Neural cell (in vitro differentiated cells): ENCODE measurements around the gene RBMS3. TPM values are rescaled to one million over a fixed set of nuclear protein-coding genes. Genes with fewer than 3 reads are reported as not detected.

Source experiments
- H2AFZ ChIP-seq: fragments of 200-600, 300-800 bp; sonication (generic), shearing (Covaris generic); 2 replicates; pipeline ENCODE4 v1.6.0; 2014; ENCODE audit warnings: low read depth, mild to moderate bottlenecking, antibody characterized with exemption, low read length, moderate library complexity
- H3F3A ChIP-seq: fragments of 200-600 bp; shearing (Covaris generic); 2 replicates; pipeline ENCODE4 v1.6.1; 2016; ENCODE audit warnings: mild to moderate bottlenecking, moderate library complexity, mixed read lengths, antibody characterized with exemption, low read length; ENCODE audit not compliant: insufficient read depth, poor library complexity, severe bottlenecking
- H3K27ac ChIP-seq: fragments of 200-600, 300-800 bp; sonication (generic), shearing (Covaris generic); 2 replicates; pipeline ENCODE4 v1.5.1; 2014; ENCODE audit warnings: mild to moderate bottlenecking, low read length, moderate library complexity
- H3K27me3 ChIP-seq: fragments of 300-800, 200-600 bp; sonication (generic), shearing (Covaris generic); 2 replicates; pipeline ENCODE4 v1.6.0; 2014; ENCODE audit warnings: mild to moderate bottlenecking, low read depth, low read length, moderate library complexity; ENCODE audit not compliant: insufficient read depth
- H3K36me3 ChIP-seq: fragments of 300-800, 200-600 bp; sonication (generic), shearing (Covaris generic); 2 replicates; pipeline ENCODE4 v1.5.1; 2014; ENCODE audit warnings: mild to moderate bottlenecking, antibody characterized with exemption, low read length, moderate library complexity; ENCODE audit not compliant: insufficient read depth
- H3K4me2 ChIP-seq: fragments of 300-800, 200-600 bp; sonication (generic), shearing (Covaris generic); 2 replicates; pipeline ENCODE4 v1.6.0; 2014; ENCODE audit warnings: mild to moderate bottlenecking, low read length
- H3K4me3 ChIP-seq: fragments of 300-800, 200-600 bp; sonication (generic), shearing (Covaris generic); 2 replicates; pipeline ENCODE4 v1.5.1; 2014; ENCODE audit warnings: mild to moderate bottlenecking, low read length, moderate library complexity
- H3K79me2 ChIP-seq: fragments of 200-600 bp; shearing (Covaris generic); replicated peaks from 2 replicates; pipeline ENCODE4 v1.6.0; 2014; ENCODE audit warnings: mild to moderate bottlenecking, low read length, moderate library complexity; ENCODE audit not compliant: insufficient read depth
- H3K9ac ChIP-seq: fragments of 300-800, 200-600 bp; sonication (generic), shearing (Covaris generic); 2 replicates; pipeline ENCODE4 v1.6.1; 2016; ENCODE audit warnings: mild to moderate bottlenecking, low read length, mixed read lengths
- H3K9me2 ChIP-seq: fragments of 200-600 bp; shearing (Covaris generic); 2 replicates; pipeline ENCODE4 v1.6.1; 2016; ENCODE audit warnings: mild to moderate bottlenecking, low read length, mixed read lengths; ENCODE audit not compliant: insufficient read depth
- H3K9me3 ChIP-seq: fragments of 200-600, 300-800 bp; sonication (generic), shearing (Covaris generic); 2 replicates; pipeline ENCODE4 v1.6.1; 2016; ENCODE audit warnings: mild to moderate bottlenecking, mixed run types, low read length, moderate library complexity, mixed read lengths
- H4K20me1 ChIP-seq: fragments of 200-600 bp; shearing (Covaris generic); 2 replicates; pipeline ENCODE4 v1.6.1; 2016; ENCODE audit warnings: mild to moderate bottlenecking, mixed run types; ENCODE audit not compliant: insufficient read depth
- CTCF ChIP-seq: fragments of 450-650 bp; IDR thresholded peaks from 2 replicates; pipeline ENCODE4 v1.5.1; 2014; ENCODE audit warnings: antibody characterized with exemption, mild to moderate bottlenecking, moderate library complexity; ENCODE audit not compliant: poor library complexity, severe bottlenecking
- EP300 ChIP-seq: fragments of 450-650 bp; conservative IDR thresholded peaks from 2 replicates; pipeline ENCODE4 v1.6.1; 2014; ENCODE audit warnings: antibody characterized with exemption, mild to moderate bottlenecking, moderate library complexity; ENCODE audit not compliant: poor library complexity, severe bottlenecking
- EZH2 ChIP-seq: fragments of 200-600, 300-800 bp; shearing (Covaris generic), sonication (generic); IDR thresholded peaks from 2 replicates; pipeline ENCODE4 v1.6.1; 2014; ENCODE audit warnings: antibody characterized with exemption, low read length, borderline replicate concordance, mild to moderate bottlenecking; ENCODE audit not compliant: insufficient read depth, poor library complexity, severe bottlenecking
- MXI1 ChIP-seq: fragments of 450-650 bp; conservative IDR thresholded peaks from 2 replicates; pipeline ENCODE4 v1.6.1; 2014; ENCODE audit warnings: antibody characterized with exemption, mild to moderate bottlenecking; ENCODE audit not compliant: poor library complexity, severe bottlenecking
- POLR2AphosphoS5 ChIP-seq: IDR thresholded peaks from 2 replicates; pipeline ENCODE4 v1.6.1; 2012
- RAD21 ChIP-seq: fragments of 450-650 bp; conservative IDR thresholded peaks from 2 replicates; pipeline ENCODE4 v1.6.1; 2014; ENCODE audit warnings: antibody characterized with exemption, mild to moderate bottlenecking, moderate library complexity
- REST ChIP-seq: IDR thresholded peaks from 2 replicates; pipeline ENCODE4 v1.6.1; 2012; ENCODE audit warnings: borderline replicate concordance
- SMC3 ChIP-seq: fragments of 450-650 bp; conservative IDR thresholded peaks from 2 replicates; pipeline ENCODE4 v1.6.1; 2014; ENCODE audit warnings: antibody characterized with exemption, mild to moderate bottlenecking, moderate library complexity; ENCODE audit not compliant: poor library complexity
- TAF1 ChIP-seq: IDR thresholded peaks from 2 replicates; pipeline ENCODE4 v1.6.1; 2012; ENCODE audit warnings: low read depth
- polyA plus RNA-seq: library from polyadenylated mRNA; depleted of rRNA; stranded (reverse); fragments of >200 nt; gene quantifications from 2 replicates; pipeline ENCODE4 v1.2.3, GENCODE V29; 2014

RBMS3 gene
- polyA plus RNA-seq, 1 donor from 2014 or later = 0.53 TPM

GRCh38 chr3:29339016-29339833 is 58.4 kb downstream of the RBMS3 start:
- Histone ChIP-seq H3K4me2 (no peak overlapping the region), H3K4me3 (no peak overlapping the region), H3K36me3 (no peaks in the 10 kb centered on the region), H3K27ac (no peak overlapping the region), H3F3A (no peaks in the 10 kb centered on the region), H3K79me2 (no peaks in the 10 kb centered on the region), H3K9me2 (no peaks in the 10 kb centered on the region), H2AFZ (no peak overlapping the region), H3K9me3 (no peaks in the 10 kb centered on the region), H3K9ac (no peak overlapping the region), H4K20me1 (no peaks in the 10 kb centered on the region), H3K27me3 (no peaks in the 10 kb centered on the region)
- no peak for TF ChIP-seq REST
- no peak for TF ChIP-seq SMC3
- TF ChIP-seq MXI1 = no peak
- TF ChIP-seq CTCF = no peak
- no peak for TF ChIP-seq EZH2
- no peak for TF ChIP-seq TAF1
- no peak for TF ChIP-seq EP300
- no peak for TF ChIP-seq POLR2AphosphoS5
- no peak for TF ChIP-seq RAD21

GRCh38 chr3:29344154-29344553 is 63.3 kb downstream of the RBMS3 start:
- no peaks in the 10 kb centered on the region for H3K27me3 ChIP-seq
- no peak overlapping the region for H3K4me2 ChIP-seq
- no peaks in the 10 kb centered on the region for H3K9me2 ChIP-seq
- H3K79me2 ChIP-seq = no peaks in the 10 kb centered on the region
- no peaks in the 10 kb centered on the region for H3K9me3 ChIP-seq
- H3K9ac ChIP-seq = no peak overlapping the region
- no peaks in the 10 kb centered on the region for H4K20me1 ChIP-seq
- H3K4me3 ChIP-seq = no peak overlapping the region
- no peaks in the 10 kb centered on the region for H3K36me3 ChIP-seq
- no peak for TF ChIP-seq POLR2AphosphoS5
- no peak for TF ChIP-seq SMC3
- TF ChIP-seq MXI1 = no peak
- no peak for TF ChIP-seq EP300
- no peak for TF ChIP-seq TAF1
- TF ChIP-seq RAD21 = no peak
- no peak for TF ChIP-seq CTCF
- TF ChIP-seq REST = no peak
- TF ChIP-seq EZH2 = no peak
- H3K27ac ChIP-seq = no peak overlapping the region
- H2AFZ ChIP-seq = no peak overlapping the region
- H3F3A ChIP-seq = peaks cover 4% of the 10 kb centered on the region
